ENCODE results near the gene GFOD1. TPM values are rescaled to one million over a fixed set of nuclear protein-coding genes. Genes with fewer than 3 reads are reported as not detected.
A peak's percentile ranks its signal among the peaks of the same experiment; 100 is the strongest.
"Not testable (repeated sequence)": the region's sequence is repeated elsewhere in the genome, so short reads cannot be mapped to it uniquely, and the experiment has no call there.

The GFOD1 gene
- total RNA-seq, 1 donor from 2014 or later: 9.6 TPM

GRCh38 chr6:13511913-13512717 is 24.7 kb upstream of the GFOD1 start:
- peak; percentile 66 for DNase-seq (ENCODE audit: low spot score)
- peak; percentile 91 for ATAC-seq

GRCh38 chr6:13511141-13511571 is 23.8 kb upstream of the GFOD1 start:
- not testable (repeated sequence) for ATAC-seq; DNase-seq (ENCODE audit: low spot score)

GRCh38 chr6:13510433-13510832 is 23.0 kb upstream of the GFOD1 start:
- not testable (repeated sequence) for ATAC-seq; DNase-seq (ENCODE audit: low spot score)

GRCh38 chr6:13508711-13509705 is 21.6 kb upstream of the GFOD1 start:
- DNase-seq (ENCODE audit: low spot score): no peak
- ATAC-seq: no peak

GRCh38 chr6:13507306-13507860 is 20.0 kb upstream of the GFOD1 start:
- ATAC-seq (no peak), DNase-seq (ENCODE audit: low spot score) (no peak)

GRCh38 chr6:13505345-13505734 is 17.9 kb upstream of the GFOD1 start:
- DNase-seq (ENCODE audit: low spot score) (no peak), ATAC-seq (peak; percentile 23)

- ATAC-seq (peak; percentile 23), DNase-seq (ENCODE audit: low spot score) (no peak)
Measured at GRCh38 chr6:13504611-13505344, 17.4 kb upstream of the GFOD1 start.

GRCh38 chr6:13500915-13501314 is 13.5 kb upstream of the GFOD1 start:
- no peak for ATAC-seq

GRCh38 chr6:13500264-13500663 is 12.9 kb upstream of the GFOD1 start:
- ATAC-seq (no peak), DNase-seq (ENCODE audit: low spot score) (no peak)

More at GRCh38 chr6:13500915-13501314, 13.5 kb upstream of the GFOD1 start:
- no peak for DNase-seq (ENCODE audit: low spot score)

- no peak for ATAC-seq
- DNase-seq (ENCODE audit: low spot score): no peak
Measured at GRCh38 chr6:13496513-13497190, 9.3 kb upstream of the GFOD1 start.

- DNase-seq (ENCODE audit: low spot score) (no peak), ATAC-seq (no peak)
Measured at GRCh38 chr6:13495818-13496217, 8.4 kb upstream of the GFOD1 start.

- ATAC-seq: no peak
- DNase-seq (ENCODE audit: low spot score): no peak
Measured at GRCh38 chr6:13495112-13495776, 7.8 kb upstream of the GFOD1 start.

- ATAC-seq (no peak), DNase-seq (ENCODE audit: low spot score) (no peak)
Measured at GRCh38 chr6:13494137-13494536, 6.7 kb upstream of the GFOD1 start.

- no peak for ATAC-seq
- DNase-seq (ENCODE audit: low spot score): no peak
Measured at GRCh38 chr6:13493147-13493546, 5.7 kb upstream of the GFOD1 start.

- no peak for DNase-seq (ENCODE audit: low spot score)
- no peak for ATAC-seq
Measured at GRCh38 chr6:13492357-13492756, 5.0 kb upstream of the GFOD1 start.

- no peak for DNase-seq (ENCODE audit: low spot score)
- ATAC-seq: no peak
Measured at GRCh38 chr6:13491538-13491937, 4.1 kb upstream of the GFOD1 start.

- ATAC-seq: no peak
Measured at GRCh38 chr6:13490402-13490801, 3.0 kb upstream of the GFOD1 start.

GRCh38 chr6:13488896-13489237 is 1.5 kb upstream of the GFOD1 start:
- ATAC-seq (peak; percentile 13), DNase-seq (ENCODE audit: low spot score) (peak; percentile 77)

More at GRCh38 chr6:13490402-13490801, 3.0 kb upstream of the GFOD1 start:
- DNase-seq (ENCODE audit: low spot score): no peak

Measured in left lobe of liver (tissue), 2 donors.